Activated CD4-positive, alpha-beta T cell treated with anti-CD3 and anti-CD28 coated beads, Interleukin-2, amount 50 U/mL, for 1 hour (primary cell): ENCODE measurements around the gene MSRB1.

Source experiments
- DNase-seq: peaks from one replicate; pipeline ENCODE4 v3.0.0-alpha.2; 2020

Gene MSRB1

DNA sequence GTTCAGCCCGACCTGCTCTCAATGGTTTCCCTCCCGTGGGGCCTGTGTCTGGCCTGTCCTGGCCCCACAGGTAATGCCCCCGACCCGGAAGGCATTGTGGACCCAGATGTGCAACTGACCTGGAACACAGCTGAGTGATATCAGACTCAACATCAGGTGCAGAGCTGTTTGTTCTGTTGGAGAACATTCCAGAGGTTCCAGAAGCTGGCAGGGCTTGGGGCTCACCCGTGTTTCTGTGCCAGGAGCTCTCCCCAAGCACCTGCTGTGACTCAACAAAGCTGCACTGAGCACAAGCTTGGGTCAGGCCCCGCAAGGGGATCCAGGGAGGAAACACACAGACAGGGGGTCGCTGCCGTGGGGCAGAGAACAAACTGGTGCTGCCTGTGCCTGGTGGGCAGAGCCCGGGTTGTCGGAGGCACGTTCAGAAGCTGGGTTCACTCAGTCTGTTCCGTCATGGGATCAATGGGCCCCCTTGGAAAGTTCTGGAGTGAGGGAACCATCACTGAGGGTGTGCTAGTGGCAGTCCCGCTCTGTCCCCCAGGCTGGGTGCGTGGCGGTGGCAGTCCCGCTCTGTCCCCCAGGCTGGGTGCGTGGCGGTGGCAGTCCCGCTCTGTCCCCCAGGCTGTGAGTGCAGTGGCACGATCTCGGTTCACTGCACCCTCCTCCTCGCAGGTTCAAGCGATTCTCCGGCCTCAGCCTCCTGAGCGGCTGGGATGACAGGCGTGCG lies 46.9 kb downstream of the MSRB1 start:
- DNase-seq = no peak

DNA sequence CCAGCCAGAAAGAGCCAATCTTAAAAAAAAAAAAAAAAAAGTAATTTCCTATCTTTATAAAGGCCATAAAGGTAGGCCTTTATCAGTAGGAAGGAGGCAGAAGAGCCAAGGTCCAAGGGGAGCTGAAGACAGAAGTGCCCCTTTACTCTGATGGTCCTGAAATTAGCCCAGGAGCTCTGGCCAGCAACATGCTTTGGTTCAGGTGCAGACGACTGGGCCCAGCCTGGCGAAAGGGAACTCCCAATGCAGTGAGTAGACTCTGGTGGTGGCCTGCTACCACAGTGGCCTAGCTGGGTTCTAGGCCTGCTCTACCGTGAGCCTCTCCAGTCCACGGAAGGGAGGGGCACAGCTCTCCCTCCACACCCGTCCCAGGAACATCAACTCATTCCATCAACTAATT lies 47.9 kb downstream of the MSRB1 start:
- DNase-seq = no peak

DNA sequence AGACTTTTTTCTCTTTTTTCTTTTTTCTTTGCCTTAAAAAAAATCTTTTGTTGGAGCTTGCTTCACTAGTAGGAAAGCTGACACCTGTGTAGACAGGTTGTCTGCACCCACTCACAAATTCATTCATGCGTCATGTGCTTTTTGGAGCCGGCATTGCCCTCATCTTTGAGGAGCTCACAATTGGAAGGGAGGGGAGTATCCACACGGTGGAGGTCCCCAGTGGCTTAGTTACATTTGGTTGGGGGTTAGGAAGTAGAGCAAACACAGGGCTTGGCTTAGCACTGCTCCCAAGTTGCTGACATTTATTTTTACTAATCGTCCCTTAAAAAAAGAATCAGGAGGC lies 52.3 kb downstream of the MSRB1 start:
- DNase-seq = no peak

DNA sequence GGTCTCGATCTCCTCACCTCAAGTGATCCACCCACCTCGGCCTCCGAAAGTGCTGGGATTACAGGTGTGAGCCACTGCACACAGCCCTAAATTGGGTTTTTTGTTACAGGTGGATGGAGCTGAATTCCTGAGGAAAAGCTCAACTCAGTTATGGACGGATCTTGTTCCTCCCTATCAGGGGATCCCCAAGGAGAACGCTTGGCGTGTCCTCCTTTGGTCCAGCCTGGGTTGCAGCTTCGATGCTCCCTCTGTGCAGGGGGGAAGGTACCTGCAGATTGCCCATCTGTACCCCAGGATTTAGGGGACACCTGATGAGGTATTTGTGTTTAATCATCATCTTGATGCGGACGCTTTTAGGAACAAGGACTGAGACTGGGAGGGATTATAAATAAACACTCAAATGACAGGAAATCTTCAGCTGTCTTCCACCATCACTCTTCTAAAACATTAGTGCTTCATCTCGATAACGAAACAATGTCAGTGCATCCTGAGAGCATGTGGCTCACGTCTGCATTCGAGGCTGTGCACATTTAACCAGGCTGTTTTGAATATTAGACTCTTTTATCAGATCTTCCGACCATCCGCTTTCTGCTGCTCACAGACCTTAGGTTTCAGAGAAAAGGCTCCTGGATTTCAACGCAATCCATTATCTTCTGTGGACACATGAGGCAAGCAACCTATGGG lies 52.8 kb downstream of the MSRB1 start:
- DNase-seq = no peak
